Mesothelial cell of epicardium (in vitro differentiated cells): ENCODE results near the gene CHD9NB. TPM values are rescaled to one million over a fixed set of nuclear protein-coding genes. Genes with fewer than 3 reads are reported as not detected.

ENCODE experiments used
- DNase-seq, 2 experiments: peaks; one replicate each; pipeline ENCODE4 v3.0.0; 2021; ENCODE audit warnings: low spot score in 2 of 2; ENCODE audit not compliant: unreplicated experiment in 2 of 2
- H3K27ac Mint-ChIP-seq: 2 replicates; pipeline ENCODE4 v1.8.0; 2021; ENCODE audit warnings: mixed read lengths
- H3K27me3 Mint-ChIP-seq: 2 replicates; pipeline ENCODE4 v1.8.0; 2021; ENCODE audit warnings: low read depth, mixed read lengths
- H3K36me3 Mint-ChIP-seq: 2 replicates; pipeline ENCODE4 v1.8.0; 2021; ENCODE audit warnings: mixed read lengths
- H3K4me1 Mint-ChIP-seq: 2 replicates; pipeline ENCODE4 v1.8.0; 2021; ENCODE audit warnings: mixed read lengths
- H3K4me3 Mint-ChIP-seq: 2 replicates; pipeline ENCODE4 v1.8.0; 2021; ENCODE audit warnings: mild to moderate bottlenecking, moderate library complexity, mixed read lengths
- H3K9me3 Mint-ChIP-seq: 2 replicates; pipeline ENCODE4 v1.8.0; 2021; ENCODE audit warnings: mixed read lengths
- CTCF ChIP-seq: fragments of 200-600 bp; sonication (generic); IDR thresholded peaks from one replicate; pipeline ENCODE4 v1.5.0; 2021; ENCODE audit warnings: antibody characterized with exemption; ENCODE audit not compliant: unreplicated experiment
- total RNA-seq: library from RNA; stranded (reverse); gene quantifications from 3 replicates; pipeline ENCODE4 v1.2.1, GENCODE V29; 2021

CHD9NB gene
- total RNA-seq, 1 donor from 2014 or later = 0.29 TPM

- Mint-ChIP-seq H3K9me3 (no peaks in the 10 kb centered on the region), H3K27ac (peak overlapping the region; percentile 91), H3K4me3 (peak overlapping the region; percentile 12), H3K27me3 (no peaks in the 10 kb centered on the region), H3K36me3 (peaks cover 2% of the 10 kb centered on the region), H3K4me1 (peaks cover 51% of the 10 kb centered on the region)
- TF ChIP-seq CTCF = no peak
- no peak for DNase-seq
Observed at GRCh38 chr16:53085369-53085843, 32.7 kb upstream of the CHD9NB start.

DNA sequence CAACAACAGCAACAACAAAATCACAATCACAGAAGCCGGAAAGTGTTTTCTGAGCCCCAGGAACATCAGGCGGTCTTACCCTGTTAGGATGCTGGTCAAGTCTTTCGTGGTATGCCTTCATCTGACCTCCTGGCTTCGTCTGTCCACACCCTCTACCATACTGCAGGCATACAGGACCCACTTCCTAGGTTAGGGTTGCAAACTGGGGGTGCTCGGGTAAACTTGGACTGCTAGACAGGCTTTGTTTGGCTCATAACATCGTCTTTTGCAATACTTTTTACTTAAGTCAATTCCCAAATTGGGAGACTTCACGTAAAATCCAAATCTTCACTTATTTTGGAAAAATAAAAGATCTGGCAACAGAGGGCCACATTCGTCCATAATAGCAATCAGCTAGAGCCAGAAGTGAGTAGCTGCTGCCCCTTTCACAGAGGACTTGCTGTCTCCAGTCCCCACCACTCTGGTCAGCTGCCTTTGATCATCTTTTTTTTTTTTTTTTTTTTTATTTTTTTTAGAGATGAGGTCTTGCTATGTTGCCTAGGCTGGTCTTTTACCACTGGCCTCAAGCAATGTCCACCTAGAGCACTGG lies 32.1 kb upstream of the CHD9NB start:
- TF ChIP-seq CTCF = no peak
- Mint-ChIP-seq H3K36me3 (no peaks in the 10 kb centered on the region), H3K9me3 (no peaks in the 10 kb centered on the region), H3K27ac (peak overlapping the region; percentile 91), H3K4me1 (peaks cover 51% of the 10 kb centered on the region), H3K27me3 (no peaks in the 10 kb centered on the region), H3K4me3 (no peak overlapping the region)
- DNase-seq = no peak

- no peaks in the 10 kb centered on the region for H3K27me3 Mint-ChIP-seq
- H3K4me3 Mint-ChIP-seq = no peak overlapping the region
- no peak for DNase-seq
- peak overlapping the region; percentile 83 for H3K27ac Mint-ChIP-seq
- no peak for TF ChIP-seq CTCF
- H3K36me3 Mint-ChIP-seq = no peaks in the 10 kb centered on the region
- peaks cover 57% of the 10 kb centered on the region for H3K4me1 Mint-ChIP-seq
- H3K9me3 Mint-ChIP-seq = no peaks in the 10 kb centered on the region
Observed at GRCh38 chr16:53084141-53084541, 31.4 kb upstream of the CHD9NB start.

- Mint-ChIP-seq H3K27me3 (no peaks in the 10 kb centered on the region), H3K36me3 (peaks cover 3% of the 10 kb centered on the region), H3K4me3 (no peak overlapping the region), H3K4me1 (peaks cover 66% of the 10 kb centered on the region), H3K9me3 (no peaks in the 10 kb centered on the region), H3K27ac (peak overlapping the region; percentile 43)
- DNase-seq = no peak
- no peak for TF ChIP-seq CTCF
Observed at GRCh38 chr16:53083119-53083518, 30.4 kb upstream of the CHD9NB start.

DNA sequence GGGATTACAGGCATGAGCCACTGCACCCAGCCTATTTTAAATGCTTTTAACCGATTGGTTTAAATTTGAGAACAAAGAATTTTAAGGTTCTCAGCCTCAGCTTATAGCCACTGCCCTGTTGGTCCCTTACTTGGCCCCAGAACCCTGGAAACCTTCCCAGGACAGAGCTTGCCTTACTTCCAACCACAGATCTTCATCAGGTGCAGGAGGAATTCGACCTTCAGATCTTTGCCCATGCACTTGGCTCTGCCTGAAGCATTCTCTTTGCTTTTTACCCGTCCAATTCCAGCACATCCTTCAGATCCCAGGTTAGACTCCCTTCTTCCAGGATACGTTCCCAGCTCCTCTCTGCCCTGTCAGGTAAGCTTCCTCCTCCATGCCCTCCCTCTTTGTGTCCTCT lies 29.8 kb upstream of the CHD9NB start:
- H3K36me3 Mint-ChIP-seq = peaks cover 5% of the 10 kb centered on the region
- no peak overlapping the region for H3K4me3 Mint-ChIP-seq
- H3K9me3 Mint-ChIP-seq = no peaks in the 10 kb centered on the region
- peaks cover 67% of the 10 kb centered on the region for H3K4me1 Mint-ChIP-seq
- H3K27ac Mint-ChIP-seq = peak overlapping the region; percentile 43
- TF ChIP-seq CTCF = no peak
- no peak for DNase-seq
- no peaks in the 10 kb centered on the region for H3K27me3 Mint-ChIP-seq
